OCI-LY3 (cell line): ENCODE results near the gene ARHGAP22.

Experiments
- EZH2phosphoT487 ChIP-seq: fragments of 200-600 bp; shearing (Covaris generic); IDR thresholded peaks from 2 replicates; pipeline ENCODE4 v1.6.1; 2018; ENCODE audit warnings: antibody characterized with exemption, mixed run types, low read depth
- TF ChIP-seq, protein P1 (sequence below): fragments of 200-600, 300-600 bp; sonication (generic); IDR thresholded peaks from 2 replicates; pipeline ENCODE4 v1.5.1; 2014; ENCODE audit warnings: antibody characterized with exemption, low read length, low read depth

DNA sequence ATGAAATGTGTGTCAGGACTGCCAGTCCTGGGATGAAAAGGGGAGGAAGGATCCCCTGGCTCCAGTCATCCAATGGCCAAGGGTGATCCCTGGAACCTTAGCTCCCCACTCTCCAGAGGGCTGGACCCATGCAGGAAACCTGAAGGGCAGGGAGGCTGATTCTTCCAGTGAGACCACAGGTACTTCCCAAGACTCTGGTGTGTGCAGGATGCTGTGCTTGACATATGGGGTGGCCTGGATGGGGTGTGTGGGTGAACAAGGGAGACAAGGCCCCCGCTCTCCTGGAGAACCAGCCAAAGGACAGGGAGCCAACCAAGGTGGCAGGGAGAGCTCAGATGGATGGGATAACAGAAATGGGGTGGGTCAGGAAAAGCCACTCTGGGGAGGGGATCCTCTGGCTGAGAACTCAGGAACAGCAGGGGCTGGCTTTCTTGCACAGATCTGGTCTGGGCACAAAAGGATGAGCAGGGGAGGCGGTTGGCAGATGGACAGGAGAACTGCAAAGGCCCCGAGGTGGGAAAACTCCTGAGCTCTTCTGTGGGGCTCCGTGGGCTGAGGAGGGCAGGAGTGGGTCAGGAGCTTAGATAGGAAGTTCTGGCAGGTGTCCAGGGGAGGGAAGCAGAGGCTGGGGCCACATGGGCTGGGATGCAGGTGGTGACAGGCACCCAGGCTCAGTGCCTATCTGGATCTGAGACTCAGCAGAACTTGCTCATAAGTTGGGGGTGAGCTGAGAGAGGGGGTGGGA lies 100.6 kb downstream of the ARHGAP22 start:
- TF ChIP-seq, protein P1, sequence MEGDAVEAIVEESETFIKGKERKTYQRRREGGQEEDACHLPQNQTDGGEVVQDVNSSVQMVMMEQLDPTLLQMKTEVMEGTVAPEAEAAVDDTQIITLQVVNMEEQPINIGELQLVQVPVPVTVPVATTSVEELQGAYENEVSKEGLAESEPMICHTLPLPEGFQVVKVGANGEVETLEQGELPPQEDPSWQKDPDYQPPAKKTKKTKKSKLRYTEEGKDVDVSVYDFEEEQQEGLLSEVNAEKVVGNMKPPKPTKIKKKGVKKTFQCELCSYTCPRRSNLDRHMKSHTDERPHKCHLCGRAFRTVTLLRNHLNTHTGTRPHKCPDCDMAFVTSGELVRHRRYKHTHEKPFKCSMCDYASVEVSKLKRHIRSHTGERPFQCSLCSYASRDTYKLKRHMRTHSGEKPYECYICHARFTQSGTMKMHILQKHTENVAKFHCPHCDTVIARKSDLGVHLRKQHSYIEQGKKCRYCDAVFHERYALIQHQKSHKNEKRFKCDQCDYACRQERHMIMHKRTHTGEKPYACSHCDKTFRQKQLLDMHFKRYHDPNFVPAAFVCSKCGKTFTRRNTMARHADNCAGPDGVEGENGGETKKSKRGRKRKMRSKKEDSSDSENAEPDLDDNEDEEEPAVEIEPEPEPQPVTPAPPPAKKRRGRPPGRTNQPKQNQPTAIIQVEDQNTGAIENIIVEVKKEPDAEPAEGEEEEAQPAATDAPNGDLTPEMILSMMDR = no peak
- TF ChIP-seq EZH2phosphoT487 = no peak
